SK-N-MC (cell line): ENCODE results near the gene AP2M1.

Experiments
- EZH2 ChIP-seq: fragments of 200-600 bp; sonication (generic); IDR thresholded peaks from one replicate; pipeline ENCODE4 v1.6.1; 2017; ENCODE audit warnings: antibody characterized with exemption
- POLR2AphosphoS5 ChIP-seq: IDR thresholded peaks from 2 replicates; pipeline ENCODE4 v1.6.1; 2012; ENCODE audit warnings: mild to moderate bottlenecking, low read depth, low read length, borderline replicate concordance

GRCh38 chr3:184211297-184211696 lies 36.6 kb downstream of the AP2M1 start:
- no peak for TF ChIP-seq POLR2AphosphoS5
- no peak for TF ChIP-seq EZH2
